HG03571 (cell line): Measurements from ENCODE around the gene EXOSC1.
"Not testable (repeated sequence)": the region's sequence is repeated elsewhere in the genome, so short reads cannot be mapped to it uniquely, and the experiment has no call there.

Source experiments
- ATAC-seq: cut with Tn5 transposase; IDR thresholded peaks from one replicate; pipeline ENCODE4 v1.9.1; 2021; ENCODE audit not compliant: unreplicated experiment

The EXOSC1 gene

DNA sequence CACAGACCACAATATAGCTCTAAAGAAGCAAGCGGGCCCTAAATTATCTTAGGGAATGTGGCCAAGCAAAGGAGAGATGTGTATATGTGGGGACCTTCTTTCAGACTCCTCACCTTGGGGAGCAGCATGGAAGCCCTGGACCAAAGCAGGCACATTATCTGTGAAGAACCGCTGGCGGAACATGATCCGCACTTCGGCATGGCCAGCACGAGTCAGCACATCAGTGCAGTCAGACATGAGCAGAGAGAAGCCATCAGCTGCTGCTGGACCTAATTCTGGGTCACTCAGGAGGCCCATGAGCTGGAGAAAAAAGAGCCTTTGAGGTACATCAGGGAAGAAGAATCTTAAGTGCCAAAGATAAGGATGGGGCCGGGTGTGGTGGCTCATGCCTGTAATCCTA lies 14.1 kb upstream of the EXOSC1 start:
- no peak for ATAC-seq

DNA sequence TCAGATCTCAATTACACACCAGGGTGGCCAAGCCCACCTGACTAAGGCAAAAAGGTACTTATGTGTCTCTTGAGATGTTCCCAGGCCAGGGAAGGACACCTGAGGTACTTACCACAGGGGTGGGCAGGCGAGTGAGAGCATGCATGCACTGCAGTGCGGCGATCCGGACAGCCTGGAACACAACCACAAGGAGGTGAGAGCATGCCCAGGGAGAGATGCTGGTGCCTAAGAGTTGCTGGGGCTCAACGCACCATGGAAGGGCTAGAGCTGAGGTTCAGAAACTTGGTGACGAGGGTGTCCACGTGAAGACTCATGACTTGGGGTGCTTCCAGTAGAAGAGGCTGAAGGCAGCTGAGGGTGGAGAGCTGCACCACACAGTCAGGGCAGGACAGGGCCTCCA lies 13.3 kb upstream of the EXOSC1 start:
- no peak for ATAC-seq

DNA sequence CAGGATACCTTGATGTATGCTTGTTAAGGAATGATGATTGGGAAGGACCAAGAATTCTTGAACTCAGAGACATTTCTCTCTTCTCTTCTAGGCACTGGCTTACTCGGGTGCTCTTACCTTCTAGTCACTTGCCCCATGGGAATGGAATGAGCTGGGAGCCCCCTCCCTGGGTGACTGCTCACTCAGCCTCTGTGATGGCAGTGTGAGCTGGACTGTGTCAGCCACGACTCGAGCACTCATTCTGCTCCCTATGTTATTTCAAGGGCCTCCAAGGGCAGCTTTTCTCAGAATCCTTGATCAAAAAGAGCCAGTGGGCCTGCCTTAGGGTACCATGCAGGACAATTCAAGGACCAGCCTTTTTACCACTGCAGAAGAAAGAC lies 10.9 kb upstream of the EXOSC1 start:
- no peak for ATAC-seq

DNA sequence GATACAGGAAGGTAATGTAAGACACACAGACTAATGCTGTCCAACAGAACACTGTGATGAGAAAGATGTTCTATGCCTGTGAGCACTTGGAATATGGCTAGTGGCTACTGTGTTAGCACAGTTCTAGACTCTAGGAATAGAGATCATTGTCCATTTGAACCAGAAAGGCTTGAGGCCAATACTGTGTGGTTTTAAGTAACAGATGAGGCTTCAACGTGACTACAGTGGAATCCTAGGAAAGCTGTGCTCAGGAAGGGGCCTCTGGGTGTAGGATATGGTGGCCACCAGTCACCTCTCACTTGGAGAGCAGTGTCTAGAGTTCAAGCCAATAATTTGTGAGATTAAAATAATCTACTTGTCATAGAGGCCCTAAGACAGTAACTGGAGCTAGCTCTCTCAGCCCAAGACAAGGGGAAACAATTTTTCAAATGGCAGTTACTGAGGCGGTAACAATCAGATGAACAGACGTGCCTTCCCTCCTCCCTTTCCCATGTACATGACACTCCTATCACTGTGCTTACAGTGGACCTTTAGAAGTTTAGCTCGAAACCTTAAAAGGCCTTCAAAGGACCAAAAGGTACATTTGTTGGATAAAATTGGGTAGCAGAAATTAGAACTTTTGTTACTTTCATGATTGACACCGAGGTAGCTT lies 10.4 kb upstream of the EXOSC1 start:
- ATAC-seq, result no peak

DNA sequence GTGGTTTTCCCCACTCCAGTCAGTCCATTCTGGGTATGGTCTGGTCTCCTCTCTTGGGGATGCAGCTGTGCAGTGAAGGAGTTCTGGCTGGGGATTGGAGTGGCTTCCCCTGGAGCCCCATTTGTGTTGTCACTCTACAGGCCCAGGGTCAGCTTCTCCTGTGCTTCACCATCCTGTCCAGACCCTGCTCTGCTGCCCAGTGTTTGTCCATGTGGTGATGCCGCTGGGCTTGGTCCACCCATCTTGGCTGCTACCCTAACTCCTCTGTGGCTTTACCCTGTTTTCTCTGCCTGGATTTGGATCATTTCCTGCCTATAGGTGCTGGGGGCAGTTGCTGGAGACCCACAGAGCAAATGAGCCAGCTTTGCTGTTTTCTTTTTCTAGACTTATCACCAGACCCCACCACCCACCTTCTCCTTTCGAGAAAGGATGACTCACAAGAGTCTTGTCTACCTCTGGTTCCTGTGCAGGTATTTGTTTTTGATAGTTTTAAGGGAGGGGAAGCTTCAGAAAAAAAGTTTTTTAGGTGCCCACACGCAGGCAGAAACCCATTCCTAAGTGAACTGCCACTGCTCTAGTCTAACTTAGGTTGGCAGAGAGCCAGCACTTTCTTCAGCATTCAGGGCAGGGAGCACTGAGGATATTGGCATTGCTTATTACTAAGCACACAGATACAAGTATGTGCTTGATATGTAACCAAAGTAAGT lies 8.7 kb upstream of the EXOSC1 start:
- ATAC-seq, result no peak

DNA sequence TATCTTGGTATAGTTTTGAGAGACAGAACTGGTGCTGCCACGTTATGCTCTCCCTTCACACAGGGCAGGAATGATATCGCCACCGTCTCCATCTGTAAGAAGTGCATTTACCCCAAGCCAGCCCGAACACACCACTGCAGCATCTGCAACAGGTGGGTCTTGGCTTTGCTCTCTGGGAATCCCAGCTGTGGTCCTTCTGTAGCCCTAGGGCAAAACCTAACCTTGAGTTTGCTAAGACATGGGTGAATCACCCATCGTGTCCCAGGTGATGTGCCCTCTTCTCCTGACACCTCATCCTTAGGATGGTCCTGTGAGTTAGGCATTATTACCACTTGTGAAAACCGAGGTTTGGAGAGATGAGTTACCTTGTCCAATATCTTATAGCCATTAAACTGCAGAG lies 6.5 kb upstream of the EXOSC1 start:
- ATAC-seq, result no peak

DNA sequence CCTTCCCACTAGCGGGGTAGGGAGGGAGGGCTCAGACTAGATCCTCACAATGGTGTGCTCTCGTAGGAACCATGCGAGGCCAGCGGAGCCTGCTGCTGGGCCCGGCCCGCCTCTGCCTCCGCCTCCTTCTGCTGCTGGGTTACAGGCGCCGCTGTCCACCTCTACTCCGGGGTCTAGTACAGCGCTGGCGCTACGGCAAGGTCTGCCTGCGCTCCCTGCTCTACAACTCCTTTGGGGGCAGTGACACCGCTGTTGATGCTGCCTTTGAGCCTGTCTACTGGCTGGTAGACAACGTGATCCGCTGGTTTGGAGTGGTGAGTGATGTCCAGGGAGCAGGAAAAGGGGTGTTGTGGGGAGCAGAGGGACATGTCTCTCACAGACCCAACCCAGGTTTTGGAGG lies 5.8 kb upstream of the EXOSC1 start:
- ATAC-seq, result no peak

DNA sequence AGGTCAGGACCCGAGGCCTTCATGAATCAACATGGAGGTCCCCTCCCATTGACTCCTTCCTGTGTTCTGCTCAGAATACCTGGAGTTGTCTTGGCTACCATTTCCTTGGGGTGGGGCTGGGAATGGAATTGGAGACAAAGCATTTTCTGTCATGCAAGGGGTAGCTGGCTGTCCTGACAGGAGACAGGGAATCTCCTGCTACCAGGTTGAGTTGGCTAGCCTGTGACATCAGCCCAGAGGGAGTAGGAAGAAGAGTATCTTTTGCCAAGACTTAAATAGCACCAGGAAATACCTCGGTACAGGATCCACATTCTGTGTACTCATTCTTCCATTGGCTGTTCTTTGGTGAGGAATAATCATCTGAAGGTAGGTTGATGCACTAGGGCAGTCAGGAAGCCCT lies 5.0 kb upstream of the EXOSC1 start:
- no peak for ATAC-seq

DNA sequence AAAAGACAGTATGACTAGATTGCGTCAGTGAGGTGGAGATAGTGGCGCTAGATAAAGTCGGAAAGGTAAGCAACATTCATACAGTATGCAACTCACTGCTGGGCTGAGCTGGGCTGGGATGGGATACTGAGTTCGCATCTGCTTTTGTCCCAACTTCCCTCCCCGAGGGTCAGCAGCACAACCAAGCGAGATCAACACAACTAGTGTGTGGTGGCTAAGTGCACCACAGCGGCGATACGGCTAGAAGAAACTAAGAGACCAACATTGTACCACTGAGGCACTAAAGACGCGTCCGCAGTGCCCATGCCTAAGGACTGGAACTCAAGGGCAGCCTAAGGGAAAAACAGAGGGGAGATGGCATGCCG lies 467 bp downstream of the EXOSC1 start:
- ATAC-seq, result no peak

DNA sequence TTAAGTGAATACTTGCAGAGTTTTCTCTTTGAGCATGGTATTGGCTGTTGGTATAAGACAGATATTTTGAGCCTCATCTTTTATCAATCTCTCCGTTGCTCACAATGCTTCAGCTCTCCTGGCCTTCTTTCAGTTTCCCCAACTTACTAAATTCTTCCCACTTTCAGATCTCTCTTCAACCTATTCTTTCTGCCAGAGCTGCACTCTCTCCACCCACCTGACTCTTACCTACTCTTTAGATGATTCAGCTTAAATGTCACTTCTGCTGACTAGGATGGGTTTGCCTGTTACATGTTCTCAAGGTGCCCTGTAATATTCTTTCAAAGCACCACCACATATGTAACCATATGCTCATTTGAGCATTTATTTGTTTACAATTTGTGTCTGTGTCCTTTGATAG lies 1.6 kb downstream of the EXOSC1 start:
- no peak for ATAC-seq

DNA sequence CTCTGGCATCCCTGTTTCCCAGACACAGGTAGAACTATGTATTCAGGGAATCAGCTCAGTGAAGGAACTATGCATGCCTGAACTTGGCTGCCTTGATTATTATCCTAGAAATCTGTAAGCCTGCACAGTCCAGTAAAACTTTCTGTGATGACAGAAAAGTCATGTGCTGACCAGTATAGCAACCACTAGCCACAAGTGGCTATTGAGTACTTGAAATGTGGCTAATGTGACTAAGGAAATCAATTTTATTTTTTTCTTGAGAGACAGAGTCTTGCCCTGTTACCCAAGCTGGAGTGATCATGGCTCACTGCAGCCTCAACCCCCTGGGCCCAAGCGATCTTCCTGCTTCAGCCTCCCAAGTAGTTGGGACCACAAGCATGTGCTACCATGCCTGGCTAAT lies 3.5 kb downstream of the EXOSC1 start:
- ATAC-seq, result no peak

DNA sequence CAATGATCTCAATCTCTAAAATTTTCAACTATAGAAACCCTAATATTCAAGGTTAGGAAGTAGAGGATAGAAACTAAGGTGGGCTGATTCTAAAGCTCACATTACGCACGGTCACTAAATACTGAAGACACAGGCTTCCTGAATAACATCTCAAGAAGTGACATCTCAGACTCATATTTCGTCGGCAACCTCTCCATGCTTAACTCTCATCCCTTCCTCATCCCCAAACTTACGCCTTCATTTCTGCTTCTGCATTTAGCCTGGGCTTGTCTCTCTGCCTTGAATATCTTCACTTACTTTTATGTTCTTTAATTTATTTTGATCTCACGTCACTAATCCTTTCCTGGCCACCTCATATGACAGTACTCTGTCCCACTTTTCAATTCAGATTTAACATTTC lies 10.6 kb downstream of the EXOSC1 start:
- no peak for ATAC-seq

DNA sequence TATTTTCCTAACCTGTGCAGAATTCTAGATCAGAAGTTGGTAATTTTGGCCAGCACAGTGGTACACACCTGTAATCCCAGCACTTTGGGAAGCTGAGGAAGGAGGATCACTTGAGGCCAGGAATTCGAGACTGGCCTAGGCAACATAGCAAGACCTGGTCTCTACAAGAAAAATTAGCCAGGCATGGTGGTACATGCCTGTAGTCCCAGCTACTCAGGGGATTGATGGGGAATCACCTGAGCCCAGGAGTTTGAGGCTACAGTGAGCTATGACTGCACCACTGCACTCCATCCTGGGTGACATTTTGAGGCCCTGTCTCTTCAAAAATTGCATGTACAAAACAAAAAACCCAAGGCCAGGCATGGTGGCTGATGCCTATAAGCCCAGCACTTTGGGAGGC lies 11.2 kb downstream of the EXOSC1 start:
- no peak for ATAC-seq

DNA sequence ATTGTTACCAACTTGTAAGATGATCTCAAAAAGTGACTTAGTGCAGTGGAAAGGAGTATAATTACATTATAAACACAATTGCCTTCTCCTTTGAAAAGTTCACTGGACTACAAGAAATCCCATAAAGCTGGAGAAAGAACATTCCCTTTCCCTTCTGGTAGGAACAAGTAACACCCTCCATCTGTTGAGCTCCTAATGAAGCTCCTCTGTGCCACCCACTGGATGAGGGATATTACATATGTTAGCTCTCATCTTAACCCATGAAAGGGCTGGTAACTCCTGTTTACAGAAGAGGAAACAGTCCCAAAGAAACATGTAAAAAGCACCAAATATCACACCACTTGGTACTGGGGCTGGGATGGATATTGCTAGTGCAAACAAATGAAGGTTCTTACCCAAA lies 11.8 kb downstream of the EXOSC1 start:
- ATAC-seq, result no peak

DNA sequence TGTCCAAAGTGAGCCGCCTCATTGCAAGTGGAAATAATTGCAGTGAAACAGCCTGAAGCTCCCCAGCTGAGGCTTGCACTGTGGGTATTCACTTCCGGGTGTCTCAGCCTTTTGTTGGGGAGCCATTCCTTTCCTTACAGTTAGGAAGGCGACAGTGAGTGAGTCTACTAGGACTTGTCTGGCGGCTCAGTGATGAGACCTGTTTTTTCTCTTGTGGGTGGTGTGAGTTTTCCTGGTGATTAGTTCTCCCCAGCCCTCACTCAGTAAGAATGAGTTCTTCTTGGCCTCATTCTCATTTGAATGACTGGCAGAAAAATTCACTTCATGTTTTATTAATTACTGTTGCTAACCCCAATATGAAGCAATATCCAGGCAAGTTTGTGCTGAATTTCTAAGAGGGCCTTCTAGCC lies 17.2 kb downstream of the EXOSC1 start:
- no peak for ATAC-seq

DNA sequence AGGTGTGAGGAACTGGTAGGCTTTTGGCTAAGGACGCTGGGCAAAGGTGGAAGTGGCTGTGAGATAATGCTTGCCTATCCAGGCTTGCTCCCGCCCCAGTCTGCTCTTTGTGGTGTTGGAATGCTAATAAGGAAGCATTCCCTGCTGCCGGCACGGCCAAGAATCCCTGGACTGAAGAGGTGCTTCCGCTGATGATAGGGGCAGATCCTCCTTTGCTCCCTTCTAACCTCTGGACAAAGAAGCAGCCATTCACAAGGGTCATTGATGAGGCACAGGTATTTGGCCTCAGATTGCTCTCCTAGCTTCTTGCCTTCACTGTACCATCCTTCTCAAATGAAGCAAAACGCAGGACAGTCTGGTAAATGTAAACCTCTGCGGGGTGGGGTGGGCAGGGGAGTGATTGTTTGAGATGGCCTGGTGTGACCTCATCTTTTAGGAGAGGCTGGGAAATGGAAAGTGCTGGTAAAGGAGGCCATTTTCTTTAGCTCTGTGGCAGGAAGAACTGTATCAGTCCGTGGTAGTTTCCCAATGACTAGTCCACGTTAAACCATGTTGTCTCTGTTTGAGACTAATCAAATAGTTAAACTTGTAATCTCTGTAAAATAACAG lies 18.1 kb downstream of the EXOSC1 start:
- ATAC-seq, result no peak

DNA sequence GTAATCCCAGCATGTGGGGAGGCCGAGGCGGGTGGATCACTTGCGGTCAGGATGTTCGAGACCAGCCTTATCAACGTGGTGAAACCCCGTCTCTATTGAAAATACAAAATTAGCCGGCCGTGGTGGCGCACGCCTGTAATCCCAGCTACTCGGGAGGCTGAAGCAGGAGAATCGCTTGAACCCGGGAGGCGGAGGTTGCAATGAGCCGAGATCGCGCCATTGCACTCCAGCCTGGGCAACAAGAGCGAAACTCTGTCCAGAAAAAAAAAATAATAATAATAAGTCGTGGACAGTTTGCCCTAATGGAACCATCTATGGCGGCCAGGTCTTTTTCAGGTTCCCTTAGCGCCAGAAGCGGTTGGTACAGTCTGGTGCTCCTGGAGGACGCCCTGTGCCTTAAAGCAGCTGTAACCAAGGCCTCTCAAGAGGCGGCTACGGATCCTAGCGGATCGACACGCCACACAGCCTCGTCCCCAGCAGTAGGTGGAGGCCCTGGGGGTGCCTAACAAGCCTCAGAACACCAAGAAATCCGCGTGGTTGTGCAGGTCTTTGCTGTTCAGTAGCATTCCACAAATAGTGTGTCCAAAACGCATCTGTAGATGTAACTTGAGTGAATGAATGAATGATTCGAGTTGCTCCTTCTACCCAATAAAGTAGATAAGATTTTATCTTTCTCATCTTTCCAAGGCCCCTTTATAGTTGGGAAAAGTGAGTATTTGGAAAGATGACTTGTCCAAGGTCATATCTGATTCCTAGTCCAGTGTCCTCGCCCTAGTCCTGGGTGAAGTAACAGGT lies 18.8 kb downstream of the EXOSC1 start:
- no peak for ATAC-seq

DNA sequence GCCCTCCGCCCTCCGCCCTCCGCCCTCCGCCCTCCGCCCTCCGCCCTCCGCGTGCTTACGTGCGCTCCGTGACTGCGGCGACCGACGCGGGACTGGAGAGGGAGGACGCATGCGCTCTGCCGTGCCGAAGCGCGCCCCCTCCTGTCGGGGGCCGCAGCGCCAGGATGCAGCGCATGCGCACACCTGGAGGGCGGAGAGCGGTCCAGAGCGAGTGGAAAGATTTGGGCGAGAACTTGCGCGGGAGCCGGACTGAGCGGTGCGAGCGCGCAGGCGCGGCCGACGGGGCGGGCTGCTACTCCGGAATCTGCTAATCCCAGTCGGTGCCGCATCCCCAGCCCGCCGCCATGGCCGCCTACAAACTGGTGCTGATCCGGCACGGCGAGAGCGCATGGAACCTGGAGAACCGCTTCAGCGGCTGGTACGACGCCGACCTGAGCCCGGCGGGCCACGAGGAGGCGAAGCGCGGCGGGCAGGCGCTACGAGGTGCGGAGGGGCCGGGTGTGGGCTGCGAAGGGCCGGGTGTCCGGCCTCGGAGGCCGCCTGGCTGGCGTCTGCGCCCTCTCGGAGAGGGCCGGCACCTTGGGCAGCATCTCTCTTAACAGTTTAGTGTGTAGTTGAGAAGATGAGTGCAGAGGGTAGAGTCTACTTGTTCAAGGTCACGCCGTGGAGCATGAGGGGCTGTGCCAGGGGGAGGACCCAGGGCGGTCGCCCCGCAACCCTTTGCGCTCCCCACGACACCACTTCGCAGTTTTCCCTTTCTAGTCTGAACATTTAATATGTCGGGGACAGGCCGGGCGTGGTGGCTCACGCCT lies 19.6 kb downstream of the EXOSC1 start, which contains the start of gene PGAM1:
PGAM1 (plus strand) TSS at position 228 of the 812 bp plus-strand sequence; CDS start at position 345, 117 bp downstream.
- ATAC-seq, result peak; percentile 85

DNA sequence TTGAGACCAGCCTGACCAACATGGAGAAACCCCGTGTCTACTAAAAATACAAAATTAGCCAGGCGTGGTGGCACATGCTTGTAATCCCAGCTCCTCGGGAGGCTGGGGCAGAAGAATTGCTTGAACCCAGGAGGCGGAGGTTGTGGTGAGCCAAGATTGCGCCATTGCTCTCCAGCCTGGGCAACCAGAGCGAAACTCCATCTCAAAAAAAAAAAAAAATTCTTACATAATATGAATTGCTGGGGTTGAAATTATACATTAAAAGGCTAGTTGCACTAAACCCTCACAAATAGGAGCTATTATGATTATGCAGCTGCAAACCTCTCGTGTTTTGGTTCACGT lies 22.1 kb downstream of the EXOSC1 start:
- ATAC-seq, result not testable (repeated sequence)

DNA sequence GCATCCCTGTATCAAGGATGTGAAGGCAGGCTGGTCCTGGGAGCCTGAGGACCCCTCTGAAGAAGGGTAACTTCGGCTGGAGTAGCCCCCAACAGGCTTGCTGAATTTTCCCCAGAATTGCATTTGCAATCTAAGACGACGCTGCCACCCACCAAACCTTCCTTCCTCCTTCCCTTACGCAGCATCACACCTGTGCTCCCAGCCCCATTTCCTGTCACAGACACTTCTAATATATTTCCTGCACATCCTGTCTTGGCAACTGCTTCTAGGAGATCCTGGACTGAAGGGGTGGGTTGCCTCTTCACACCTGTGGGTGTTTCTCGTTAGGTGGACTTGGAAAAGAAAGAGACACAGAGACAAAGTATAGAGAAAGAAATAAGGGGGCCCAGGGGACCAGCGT lies 29.2 kb downstream of the EXOSC1 start:
- no peak for ATAC-seq

DNA sequence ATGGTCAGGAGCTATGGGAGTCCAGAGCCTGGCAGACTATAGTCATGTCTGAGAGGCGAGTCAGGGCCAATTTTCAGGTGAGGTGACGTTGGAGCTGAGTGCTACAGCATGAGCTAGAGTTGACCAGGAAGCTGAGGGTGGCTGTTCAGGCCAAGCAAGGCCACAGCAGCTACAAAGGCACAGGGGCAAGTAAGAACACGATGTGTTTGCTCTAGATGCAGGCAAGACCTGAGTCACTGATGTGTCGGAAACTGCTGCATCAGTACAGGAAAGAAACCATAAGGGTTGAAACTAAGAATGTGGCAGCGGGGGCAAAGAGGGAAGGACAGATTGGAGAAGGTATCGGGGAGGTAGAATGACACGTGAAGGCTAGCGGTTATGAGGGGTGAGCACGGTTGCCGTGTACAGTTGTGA lies 32.9 kb downstream of the EXOSC1 start:
- ATAC-seq, result no peak
